NCI-H510A (cell line): ENCODE data around the gene SAMD14.

Experiments used
- DNase-seq: peaks from one replicate; lab custom pipeline; 2025; lab: John Stamatoyannopoulos, UW

SAMD14 gene

DNA sequence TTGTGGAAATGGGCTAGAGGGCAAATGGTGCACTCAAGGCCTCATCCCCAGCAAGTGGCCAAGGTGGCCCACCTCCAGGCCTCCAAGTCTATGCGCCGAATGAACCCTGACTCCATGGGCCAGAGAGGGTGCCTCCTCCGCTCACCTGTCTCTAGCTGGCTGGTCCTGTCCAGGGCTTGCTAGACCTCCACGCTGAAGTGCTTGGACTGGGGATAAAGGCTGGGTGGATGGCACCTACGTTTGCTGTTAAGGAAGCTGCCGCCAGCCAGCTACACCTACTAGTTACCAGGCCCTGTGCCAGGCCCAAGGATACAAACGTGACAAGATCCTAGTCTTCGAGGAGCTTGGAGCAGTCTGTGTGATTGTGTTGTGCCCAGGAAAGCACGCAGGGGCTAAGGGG lies 35.1 kb upstream of the SAMD14 start:
- DNase-seq = no peak

DNA sequence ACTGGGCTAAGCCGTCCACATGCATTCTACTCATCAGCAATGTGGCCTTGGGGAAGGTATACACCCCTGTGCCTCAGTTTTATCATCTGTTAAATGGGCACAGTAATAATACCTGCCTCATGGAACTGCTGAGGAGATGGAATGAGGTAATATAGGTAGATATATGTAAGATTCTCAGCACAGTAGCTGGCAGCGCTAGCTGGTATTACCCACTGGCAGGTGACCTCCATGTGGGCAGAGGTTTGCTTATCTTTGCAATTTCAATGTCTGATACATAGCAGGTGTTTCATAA lies 34.7 kb upstream of the SAMD14 start:
- no peak for DNase-seq

DNA sequence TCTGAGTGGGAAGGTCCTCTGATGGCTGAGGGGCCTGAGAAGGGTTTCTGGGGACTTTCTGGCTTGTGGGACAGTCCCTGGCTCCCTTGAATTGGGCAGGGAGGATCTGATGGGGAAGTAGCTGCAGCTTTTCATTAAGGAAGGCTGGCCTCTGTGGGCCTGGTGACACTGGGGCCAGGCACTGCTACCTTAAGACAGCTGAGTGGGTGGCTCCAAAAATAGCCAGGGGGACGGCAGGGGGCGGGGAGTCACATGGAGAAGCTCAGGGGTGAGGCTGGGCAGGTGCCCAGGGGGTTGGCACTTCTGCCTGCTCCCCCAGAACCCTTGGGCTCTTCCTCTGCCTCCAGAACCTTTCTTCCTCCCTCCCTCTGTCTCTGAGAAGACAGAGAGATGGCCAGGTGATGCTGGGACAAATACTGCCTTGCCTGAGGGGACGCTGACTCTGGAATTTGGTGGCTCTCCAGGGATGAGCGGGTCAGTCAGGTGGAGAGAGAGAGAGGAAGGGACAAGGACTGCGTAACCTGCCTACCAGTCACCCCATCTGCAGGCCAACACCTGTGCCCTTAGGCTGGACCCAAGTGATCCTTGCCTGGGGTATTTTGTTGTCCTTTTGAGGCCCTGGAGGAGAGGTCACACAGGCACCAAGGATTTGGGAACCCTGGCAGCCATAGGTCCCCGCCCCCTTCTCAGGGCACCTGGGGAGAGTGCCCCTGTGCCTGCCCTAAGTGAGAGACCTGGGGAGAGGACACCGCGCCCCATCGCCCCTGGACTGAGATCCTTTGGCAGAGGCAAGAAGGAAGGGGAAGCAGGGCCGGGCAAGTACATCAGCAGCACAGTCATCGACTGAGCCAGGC lies 34.1 kb upstream of the SAMD14 start:
- DNase-seq = no peak

GRCh38 chr17:50162466-50163254 lies 32.7 kb upstream of the SAMD14 start:
- DNase-seq = no peak

DNA sequence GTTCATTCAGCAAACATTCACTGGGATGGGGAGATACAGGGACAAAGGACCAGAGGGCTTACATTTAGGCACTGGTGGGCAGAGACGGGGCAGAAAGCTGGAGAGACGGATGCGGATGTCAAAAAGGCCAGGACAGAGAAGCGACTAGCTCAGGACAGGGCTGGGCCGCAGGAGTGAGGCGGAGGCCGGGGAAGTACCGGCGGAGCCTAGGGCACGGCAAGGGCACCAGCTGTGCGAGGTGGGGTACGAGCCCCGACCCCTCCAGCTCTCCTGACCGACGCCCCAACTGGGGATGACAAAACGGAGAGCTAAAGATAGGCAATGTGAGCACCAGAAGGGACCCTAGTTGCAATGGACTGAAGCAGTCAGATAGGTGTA lies 31.9 kb upstream of the SAMD14 start:
- DNase-seq = no peak

DNA sequence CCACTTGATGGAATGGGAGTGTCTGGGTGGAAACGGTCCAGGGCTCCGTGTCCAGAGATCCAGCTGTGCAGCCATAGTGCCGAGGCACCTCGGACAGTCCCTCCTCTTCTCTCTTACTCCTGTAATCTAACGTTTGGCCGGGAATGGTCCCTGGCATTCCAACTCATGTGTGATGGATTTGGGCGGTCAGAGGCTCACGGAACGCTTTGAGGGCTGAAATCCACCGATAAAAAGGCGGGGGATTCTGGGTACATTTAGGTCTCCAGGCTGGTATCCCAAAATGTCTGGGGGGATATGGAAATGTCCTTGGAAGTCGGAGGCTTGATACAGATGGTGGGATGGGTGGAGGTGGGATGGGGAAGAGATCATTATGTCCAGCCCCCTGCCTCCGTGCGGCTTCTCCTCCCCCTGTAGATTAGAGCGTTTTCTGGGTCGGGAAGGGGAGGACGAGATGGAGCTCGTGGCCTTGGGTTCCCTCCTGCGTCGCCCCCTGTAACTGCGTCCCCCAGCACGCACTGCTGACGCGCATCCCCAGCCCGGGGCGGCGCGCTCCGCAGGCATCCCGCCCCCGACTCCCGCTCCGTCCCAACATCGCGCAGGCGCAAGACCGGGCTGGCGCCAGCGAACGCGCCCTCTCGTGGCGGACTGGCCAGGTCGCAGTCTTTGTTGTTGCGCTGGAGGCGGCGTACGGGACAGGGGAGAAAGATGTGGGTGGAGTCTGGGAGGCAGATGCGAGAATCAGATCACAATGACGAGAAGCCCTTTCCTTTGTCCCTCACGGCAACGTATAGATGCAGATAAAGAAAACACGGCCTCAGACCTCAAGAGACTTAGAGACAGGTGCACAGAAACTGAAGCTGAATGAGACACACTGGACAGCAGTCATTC lies 31.3 kb upstream of the SAMD14 start:
- DNase-seq = peak; percentile 94

DNA sequence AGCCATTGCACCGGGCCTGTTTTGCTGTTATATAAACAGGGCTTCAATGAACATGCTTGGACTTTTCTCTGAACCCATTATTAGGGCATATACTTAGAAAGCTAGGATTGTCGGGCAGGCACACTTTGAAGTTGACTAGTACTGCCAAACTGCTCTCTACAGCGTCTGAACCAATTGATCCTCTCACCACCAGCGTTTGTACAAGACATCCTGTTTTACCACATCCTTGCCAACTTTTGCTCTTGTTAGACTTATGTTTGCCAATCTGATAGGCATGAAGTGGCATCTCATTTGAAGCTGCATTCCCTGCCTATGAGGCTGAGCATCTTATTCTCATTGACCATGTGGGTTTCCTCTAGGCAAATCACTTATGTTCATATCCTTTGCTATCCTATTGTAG lies 27.9 kb upstream of the SAMD14 start:
- no peak for DNase-seq

- DNase-seq = no peak
Measured at GRCh38 chr17:50155115-50155819, 25.3 kb upstream of the SAMD14 start.

DNA sequence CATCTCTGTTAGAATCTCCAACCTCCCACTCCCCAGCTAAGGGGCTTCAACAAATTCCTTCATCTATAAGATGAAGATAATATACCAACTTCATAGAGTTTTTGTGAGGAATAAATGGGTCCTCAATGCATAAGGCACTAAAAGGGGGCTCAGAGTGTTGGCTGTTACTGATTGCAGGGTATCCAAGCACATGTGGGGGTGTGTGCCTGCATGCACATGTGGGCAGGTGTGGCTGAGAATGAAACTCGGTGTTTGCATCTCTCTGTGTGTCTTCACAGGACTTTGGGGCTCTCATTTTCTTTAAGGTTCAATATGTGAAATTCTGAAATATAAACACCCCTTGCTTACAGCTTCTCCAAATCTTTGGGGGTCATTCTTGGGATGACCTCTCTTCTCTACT lies 24.6 kb upstream of the SAMD14 start:
- no peak for DNase-seq

- DNase-seq = no peak
Measured at GRCh38 chr17:50153650-50154575, 24.0 kb upstream of the SAMD14 start.

GRCh38 chr17:50152736-50153135 lies 22.8 kb upstream of the SAMD14 start:
- DNase-seq = no peak

DNA sequence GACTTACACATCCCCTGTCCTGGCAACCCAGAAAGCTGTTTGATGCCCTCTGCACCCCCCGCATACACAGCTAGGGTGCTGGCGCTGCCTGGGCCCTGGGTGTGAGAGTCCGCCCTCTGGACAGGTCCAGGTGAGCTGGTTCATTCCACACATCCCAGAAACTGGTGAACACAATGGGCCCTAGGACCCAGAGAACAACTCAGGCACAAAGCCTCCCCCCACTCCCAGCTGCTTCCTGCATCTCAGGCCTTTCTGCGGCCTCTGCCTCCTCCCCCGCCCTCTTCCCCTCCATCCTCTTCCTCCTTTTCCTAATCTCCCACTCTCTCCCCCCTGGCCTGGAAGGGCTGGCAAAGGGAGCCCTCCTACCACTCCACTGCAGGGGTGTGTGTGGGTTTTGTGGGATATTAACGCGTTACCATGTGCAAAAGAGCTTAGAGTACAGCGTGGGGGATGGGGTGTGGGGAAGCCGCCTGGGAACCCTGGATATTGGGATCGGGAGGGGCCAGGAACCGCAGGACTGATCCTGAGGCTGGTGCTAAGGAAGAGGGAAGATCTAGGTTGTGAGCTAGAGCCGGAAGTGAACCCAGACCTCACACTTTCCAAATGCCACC lies 22.1 kb upstream of the SAMD14 start:
- peak; percentile 90 for DNase-seq

DNA sequence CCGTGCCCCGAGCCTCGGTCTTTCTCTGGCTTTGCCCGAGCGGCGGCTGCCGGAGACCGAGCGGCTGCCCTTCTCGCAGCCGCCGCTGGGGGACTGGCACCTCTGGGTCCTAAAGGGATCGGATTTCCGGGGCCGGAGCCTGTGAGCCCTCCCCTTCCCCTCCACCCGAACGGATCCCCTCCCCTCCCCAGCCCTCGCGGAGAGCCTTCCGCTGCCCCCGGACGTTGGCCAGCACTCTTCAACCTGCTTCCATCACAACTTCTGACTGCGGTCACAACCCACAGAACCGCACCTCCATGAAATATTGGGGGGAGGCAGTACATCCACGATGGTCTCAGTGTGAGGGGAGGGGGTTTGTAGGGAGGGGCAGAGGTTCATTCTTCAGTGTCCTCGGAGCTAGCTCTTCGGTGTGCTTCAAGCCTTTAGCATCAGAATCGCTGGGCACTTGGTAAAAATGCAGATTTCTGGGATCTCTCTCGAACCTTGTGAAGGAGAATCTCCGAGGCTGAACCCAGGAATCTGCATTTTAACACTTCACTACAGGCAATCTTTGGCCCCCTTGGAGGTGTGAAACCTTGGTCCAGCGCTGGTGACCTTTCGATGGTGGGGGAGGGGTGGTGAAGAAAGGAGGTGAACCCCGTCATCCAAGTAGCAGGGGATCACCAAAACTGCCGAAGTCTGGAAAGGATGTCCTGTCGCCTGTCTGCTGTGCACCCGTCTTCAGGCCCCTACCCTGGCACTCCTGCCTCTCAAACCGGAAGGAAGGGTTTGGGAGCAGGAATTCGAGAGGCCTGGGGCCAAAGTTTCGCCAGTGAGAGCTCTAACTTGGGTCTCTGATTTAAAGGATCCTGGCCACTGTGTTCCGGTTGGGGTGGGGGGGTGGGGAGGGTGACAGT lies 21.3 kb upstream of the SAMD14 start:
- DNase-seq = peak; percentile 97

- no peak for DNase-seq
Measured at GRCh38 chr17:50150354-50151040, 20.5 kb upstream of the SAMD14 start, which contains the start of gene PPP1R9B. TSS of gene PPP1R9B (minus strand) at chr17:50150677. CDS start at chr17:50150513, 164 bp downstream.

- DNase-seq = peak; percentile 77
Measured at GRCh38 chr17:50149417-50150353, 19.7 kb upstream of the SAMD14 start.

- no peak for DNase-seq
Measured at GRCh38 chr17:50149091-50149416, 19.1 kb upstream of the SAMD14 start.

DNA sequence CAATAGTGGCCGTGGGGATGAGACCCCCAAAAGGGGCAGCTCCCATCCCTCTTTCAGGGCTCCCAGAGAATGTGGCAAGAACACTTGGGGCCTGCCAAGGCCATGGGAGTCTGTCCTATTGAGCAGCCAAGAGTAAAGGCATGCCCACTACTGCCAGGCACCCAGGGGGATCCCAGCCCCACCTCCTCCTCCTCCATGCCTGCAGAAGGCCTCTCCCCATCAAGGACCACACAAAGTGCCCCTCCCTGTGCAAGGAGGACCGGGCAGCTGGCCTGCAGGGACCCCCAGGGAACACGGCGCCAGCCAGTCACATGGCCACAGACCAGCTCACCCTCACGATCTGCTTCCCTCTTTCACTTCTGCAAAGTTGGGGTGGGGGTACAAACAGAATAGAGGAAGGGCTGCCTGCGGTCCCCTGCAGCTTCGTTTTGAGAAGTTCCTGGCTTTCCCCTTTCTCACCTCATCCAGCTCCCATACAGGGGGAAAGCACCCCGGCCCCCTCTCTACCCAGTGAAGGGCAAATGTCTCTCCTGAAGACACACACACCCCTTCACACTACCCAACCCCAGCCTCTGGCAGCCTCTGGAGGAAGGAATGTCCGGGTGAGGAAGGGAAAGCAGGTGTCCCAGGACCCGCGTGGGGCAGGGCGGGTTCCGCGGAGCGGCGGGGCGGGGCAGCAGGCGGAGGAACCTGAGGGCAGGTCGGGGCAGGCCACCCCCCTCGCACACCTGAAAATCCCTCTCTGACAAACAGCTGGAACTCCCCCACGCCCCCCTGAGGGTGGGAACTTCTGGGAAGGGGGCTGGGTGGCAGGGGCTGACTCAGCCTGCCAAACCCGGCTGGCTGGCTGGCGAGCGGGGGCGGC lies 18.5 kb upstream of the SAMD14 start:
- DNase-seq = no peak
